ENCODE data around the gene CTXN3. TPM values are rescaled to one million over a fixed set of nuclear protein-coding genes. Genes with fewer than 3 reads are reported as not detected.

The CTXN3 gene
- total RNA-seq, 2 donors from 2014 or later, result not detected

- intact Hi-C loops (cut with DNase I), result no loop called here
- H3K4me1 ChIP-seq, result no peaks in the 10 kb centered on the region
- no peaks in the 10 kb centered on the region for H3K27me3 ChIP-seq
- no peak overlapping the region for H3K27ac ChIP-seq
- DNase-seq (no peak), ATAC-seq (no peak)
- no peaks in the 10 kb centered on the region for H3K9me3 ChIP-seq
- TF ChIP-seq POLR2A (IDR thresholded peaks at IDR 0.05), result no peak
- TF ChIP-seq CTCF (IDR thresholded peaks at IDR 0.05), result no peak
- no peaks in the 10 kb centered on the region for H3K36me3 ChIP-seq (replicated peaks in 1 of 2; ENCODE audit: insufficient read depth in 1 of 2, low read depth in 2 of 2)
- no peak overlapping the region for H3K4me3 ChIP-seq
Observed at GRCh38 chr5:127634007-127634406, 14.9 kb upstream of the CTXN3 start.

- H3K27me3 ChIP-seq, result no peaks in the 10 kb centered on the region
- no peak overlapping the region for H3K27ac ChIP-seq
- WGBS, 2 donors, result 50 to 60% methylated on average over 2 of the region's 2 CpGs
- intact Hi-C loops (cut with DNase I), result no loop called here
- no peak for DNase-seq
- no peaks in the 10 kb centered on the region for H3K4me1 ChIP-seq
- TF ChIP-seq POLR2A (IDR thresholded peaks at IDR 0.05), result no peak
- ATAC-seq, result no peak
- H3K36me3 ChIP-seq (replicated peaks in 1 of 2; ENCODE audit: insufficient read depth in 1 of 2, low read depth in 2 of 2), result no peaks in the 10 kb centered on the region
- H3K9me3 ChIP-seq, result no peaks in the 10 kb centered on the region
- no peak overlapping the region for H3K4me3 ChIP-seq
Observed at GRCh38 chr5:127639828-127640227, 9.1 kb upstream of the CTXN3 start.

GRCh38 chr5:127642949-127643348 lies 5.9 kb upstream of the CTXN3 start:
- H3K4me3 ChIP-seq, result no peak overlapping the region
- no peaks in the 10 kb centered on the region for H3K4me1 ChIP-seq
- DNase-seq, result no peak
- intact Hi-C loops (cut with DNase I), result no loop called here
- TF ChIP-seq CTCF (IDR thresholded peaks at IDR 0.05) (no peak), POLR2A (IDR thresholded peaks at IDR 0.05) (no peak)
- no peaks in the 10 kb centered on the region for H3K36me3 ChIP-seq (replicated peaks in 1 of 2; ENCODE audit: insufficient read depth in 1 of 2, low read depth in 2 of 2)
- H3K9me3 ChIP-seq, result no peaks in the 10 kb centered on the region
- WGBS, 2 donors, result 76 to 84% methylated on average over 2 of the region's 2 CpGs
- H3K27me3 ChIP-seq, result no peaks in the 10 kb centered on the region
- ATAC-seq, result no peak
- no peak overlapping the region for H3K27ac ChIP-seq

- no peaks in the 10 kb centered on the region for H3K4me1 ChIP-seq
- no peaks in the 10 kb centered on the region for H3K27me3 ChIP-seq
- ATAC-seq (no peak), DNase-seq (no peak)
- no peak overlapping the region for H3K4me3 ChIP-seq
- H3K27ac ChIP-seq, result no peak overlapping the region
- WGBS, 2 donors, result 87 to 89% methylated on average over 1 of the region's 1 CpG
- H3K9me3 ChIP-seq, result no peaks in the 10 kb centered on the region
- no peaks in the 10 kb centered on the region for H3K36me3 ChIP-seq (replicated peaks in 1 of 2; ENCODE audit: insufficient read depth in 1 of 2, low read depth in 2 of 2)
- intact Hi-C loops (cut with DNase I), result no loop called here
- no peak for TF ChIP-seq POLR2A (IDR thresholded peaks at IDR 0.05)
- no peak for TF ChIP-seq CTCF (IDR thresholded peaks at IDR 0.05)
Observed at GRCh38 chr5:127643607-127644006, 5.3 kb upstream of the CTXN3 start.

DNA sequence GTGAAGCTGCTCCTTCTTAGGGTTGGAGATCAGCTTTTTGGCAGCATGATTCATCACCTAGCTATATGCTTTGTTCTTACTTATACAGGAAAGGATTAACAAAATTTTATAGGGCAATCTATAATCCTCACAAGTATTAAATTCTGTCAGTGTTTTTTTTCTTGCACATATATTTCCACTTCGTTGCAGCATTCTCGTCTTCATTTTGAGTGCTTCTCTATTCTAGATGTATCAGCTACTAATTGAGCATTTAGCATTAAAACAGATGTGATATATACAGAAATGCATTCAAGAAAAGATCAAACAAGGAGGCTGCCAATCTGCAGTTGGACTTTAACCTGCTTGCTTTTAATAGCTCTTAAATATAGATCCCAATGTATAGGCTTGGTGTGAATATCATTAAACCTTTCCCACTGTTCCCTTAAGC lies 3.6 kb upstream of the CTXN3 start:
- Histone ChIP-seq H3K9me3 (no peaks in the 10 kb centered on the region), H3K36me3 (replicated peaks in 1 of 2; ENCODE audit: insufficient read depth in 1 of 2, low read depth in 2 of 2) (no peaks in the 10 kb centered on the region), H3K4me3 (no peak overlapping the region), H3K27ac (no peak overlapping the region), H3K4me1 (no peaks in the 10 kb centered on the region), H3K27me3 (no peaks in the 10 kb centered on the region)
- 81 to 89% methylated on average over 2 of the region's 2 CpGs for WGBS, 2 donors
- ATAC-seq, result no peak
- no peak for TF ChIP-seq CTCF (IDR thresholded peaks at IDR 0.05)
- no peak for TF ChIP-seq POLR2A (IDR thresholded peaks at IDR 0.05)
- DNase-seq, result no peak
- intact Hi-C loops (cut with DNase I), result no loop called here
